Stomach (tissue), 4 donors: Measurements from ENCODE around the gene EXO5.
"Not testable (repeated sequence)": the region's sequence is repeated elsewhere in the genome, so short reads cannot be mapped to it uniquely, and the experiment has no call there.

Experiments
- EP300 ChIP-seq: sonication (generic); formaldehyde crosslinking; IDR thresholded peaks from one replicate; pipeline ENCODE4 v1.6.1; 2017; ENCODE audit warnings: antibody characterized with exemption
- POLR2A ChIP-seq, 4 donors: fragments of 450-650 bp; IDR thresholded peaks; one replicate each; pipeline ENCODE4 v1.6.1; 2016; ENCODE audit warnings: antibody characterized with exemption in 4 of 4, control low read depth in 2 of 4, mild to moderate bottlenecking in 1 of 4, moderate library complexity in 1 of 4
- POLR2AphosphoS5 ChIP-seq, 3 donors: sonication (generic); formaldehyde crosslinking; IDR thresholded peaks; one replicate each; pipeline ENCODE4 v1.6.1; 2016; ENCODE audit warnings: antibody characterized with exemption in 3 of 3
- TF ChIP-seq, protein P1 (sequence below), 7 experiments: fragments of 450-650 bp in 4 of 7; fragments of 200-600 bp in 3 of 7; sonication (generic) in 3 of 7; IDR thresholded peaks; one replicate each; pipeline ENCODE4 v1.5.1; 2016 to 2019; ENCODE audit warnings: antibody characterized with exemption in 7 of 7, control low read depth in 2 of 7, mild to moderate bottlenecking in 1 of 7

DNA sequence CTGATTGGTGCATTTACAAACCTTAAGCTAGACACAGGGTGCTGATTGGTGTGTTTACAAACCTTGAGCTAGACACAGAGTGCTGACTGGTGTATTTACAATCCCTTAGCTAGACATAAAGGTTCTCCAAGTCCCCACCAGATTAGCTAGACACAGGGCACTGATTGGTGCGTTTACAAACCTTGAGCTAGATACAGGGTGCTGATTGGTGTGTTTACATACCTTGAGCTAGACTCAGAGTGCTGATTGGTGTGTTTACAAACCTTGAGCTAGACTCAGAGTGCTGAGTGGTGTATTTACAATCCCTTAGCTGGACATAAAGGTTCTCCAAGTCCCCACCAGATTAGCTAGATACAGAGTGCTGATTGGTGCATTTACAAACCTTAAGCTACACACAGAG, 49.7 kb downstream of the EXO5 start:
- TF ChIP-seq POLR2A (IDR thresholded peaks at IDR 0.05); POLR2AphosphoS5 (IDR thresholded peaks at IDR 0.05); EP300: not testable (repeated sequence)
- TF ChIP-seq, protein P1, sequence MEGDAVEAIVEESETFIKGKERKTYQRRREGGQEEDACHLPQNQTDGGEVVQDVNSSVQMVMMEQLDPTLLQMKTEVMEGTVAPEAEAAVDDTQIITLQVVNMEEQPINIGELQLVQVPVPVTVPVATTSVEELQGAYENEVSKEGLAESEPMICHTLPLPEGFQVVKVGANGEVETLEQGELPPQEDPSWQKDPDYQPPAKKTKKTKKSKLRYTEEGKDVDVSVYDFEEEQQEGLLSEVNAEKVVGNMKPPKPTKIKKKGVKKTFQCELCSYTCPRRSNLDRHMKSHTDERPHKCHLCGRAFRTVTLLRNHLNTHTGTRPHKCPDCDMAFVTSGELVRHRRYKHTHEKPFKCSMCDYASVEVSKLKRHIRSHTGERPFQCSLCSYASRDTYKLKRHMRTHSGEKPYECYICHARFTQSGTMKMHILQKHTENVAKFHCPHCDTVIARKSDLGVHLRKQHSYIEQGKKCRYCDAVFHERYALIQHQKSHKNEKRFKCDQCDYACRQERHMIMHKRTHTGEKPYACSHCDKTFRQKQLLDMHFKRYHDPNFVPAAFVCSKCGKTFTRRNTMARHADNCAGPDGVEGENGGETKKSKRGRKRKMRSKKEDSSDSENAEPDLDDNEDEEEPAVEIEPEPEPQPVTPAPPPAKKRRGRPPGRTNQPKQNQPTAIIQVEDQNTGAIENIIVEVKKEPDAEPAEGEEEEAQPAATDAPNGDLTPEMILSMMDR (IDR thresholded peaks at IDR 0.05), result not testable (repeated sequence)
